Eye (tissue), 1 donor: Measurements from ENCODE around the gene CXXC1.
"Not testable (repeated sequence)": the region's sequence is repeated elsewhere in the genome, so short reads cannot be mapped to it uniquely, and the experiment has no call there.

Source experiments
- DNase-seq: peaks from one replicate; pipeline ENCODE4 v3.0.0-alpha.2; 2015

The CXXC1 gene

GRCh38 chr18:50274044-50274442 is 13.4 kb downstream of the CXXC1 start:
- DNase-seq: no peak

GRCh38 chr18:50273203-50274043 is 14.1 kb downstream of the CXXC1 start:
- no peak for DNase-seq

- DNase-seq: no peak
These were observed 14.9 kb downstream of the CXXC1 start for GRCh38 chr18:50272568-50272967.

GRCh38 chr18:50268022-50268747 is 19.3 kb downstream of the CXXC1 start:
- peak; percentile 81 for DNase-seq

GRCh38 chr18:50266248-50266704 is 21.2 kb downstream of the CXXC1 start, which contains the start of gene CFAP53:
Gene CFAP53, minus strand, starts transcription at chr18:50266495. Its CDS starts 91 bp downstream, at chr18:50266404.
- DNase-seq: peak; percentile 94

GRCh38 chr18:50262977-50263376 is 24.5 kb downstream of the CXXC1 start:
- DNase-seq: no peak

- DNase-seq: no peak
These were observed 36.6 kb downstream of the CXXC1 start for GRCh38 chr18:50250935-50251334.

- DNase-seq: no peak
These were observed 37.9 kb downstream of the CXXC1 start for GRCh38 chr18:50249576-50249975.

- no peak for DNase-seq
These were observed 39.9 kb downstream of the CXXC1 start for GRCh38 chr18:50247561-50247960.

- DNase-seq: not testable (repeated sequence)
These were observed 45.7 kb downstream of the CXXC1 start for GRCh38 chr18:50241768-50242167.

GRCh38 chr18:50240080-50240563 is 47.4 kb downstream of the CXXC1 start:
- DNase-seq: no peak

GRCh38 chr18:50232419-50232818 is 55.1 kb downstream of the CXXC1 start:
- peak; percentile 9 for DNase-seq
